Stimulated activated naive CD4-positive, alpha-beta T cell treated with Interleukin-2 at 50 U/mL for 16 hours (primary cell): Measurements from ENCODE around the gene RXRA.

ENCODE experiments used
- DNase-seq: peaks from one replicate; lab custom pipeline; 2025; lab: John Stamatoyannopoulos, UW

Gene RXRA

DNA sequence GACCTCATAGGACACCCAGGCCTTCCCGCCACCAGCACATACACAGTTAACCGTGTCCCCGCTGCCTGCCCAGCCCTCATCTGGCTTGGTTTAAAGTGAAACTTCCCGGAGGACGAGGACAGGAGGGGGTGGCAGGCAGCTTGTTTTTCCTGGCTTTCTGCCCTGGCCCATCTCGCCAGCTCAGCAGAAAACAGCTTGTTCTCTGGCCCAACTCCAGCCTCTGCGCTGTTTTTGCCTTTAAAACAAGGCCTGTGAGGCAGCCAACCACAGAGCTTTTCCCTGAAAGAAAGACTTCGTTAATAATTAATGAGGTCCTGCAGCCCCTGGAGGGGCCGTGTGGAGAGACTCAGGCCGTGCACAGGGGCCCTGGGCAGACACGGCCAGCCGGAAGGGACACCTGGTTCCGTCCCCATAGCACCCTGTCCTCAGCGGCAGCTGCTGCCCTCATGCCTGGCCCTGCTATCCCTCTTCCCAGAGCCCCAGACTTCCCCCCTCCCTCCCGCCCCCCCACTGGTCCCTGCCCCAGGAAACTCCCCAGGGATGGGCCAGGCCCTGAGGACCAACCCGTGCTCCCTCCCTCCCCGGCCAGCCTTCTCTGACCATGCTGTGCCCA is 108.7 kb downstream of the RXRA start:
- no peak for DNase-seq

DNA sequence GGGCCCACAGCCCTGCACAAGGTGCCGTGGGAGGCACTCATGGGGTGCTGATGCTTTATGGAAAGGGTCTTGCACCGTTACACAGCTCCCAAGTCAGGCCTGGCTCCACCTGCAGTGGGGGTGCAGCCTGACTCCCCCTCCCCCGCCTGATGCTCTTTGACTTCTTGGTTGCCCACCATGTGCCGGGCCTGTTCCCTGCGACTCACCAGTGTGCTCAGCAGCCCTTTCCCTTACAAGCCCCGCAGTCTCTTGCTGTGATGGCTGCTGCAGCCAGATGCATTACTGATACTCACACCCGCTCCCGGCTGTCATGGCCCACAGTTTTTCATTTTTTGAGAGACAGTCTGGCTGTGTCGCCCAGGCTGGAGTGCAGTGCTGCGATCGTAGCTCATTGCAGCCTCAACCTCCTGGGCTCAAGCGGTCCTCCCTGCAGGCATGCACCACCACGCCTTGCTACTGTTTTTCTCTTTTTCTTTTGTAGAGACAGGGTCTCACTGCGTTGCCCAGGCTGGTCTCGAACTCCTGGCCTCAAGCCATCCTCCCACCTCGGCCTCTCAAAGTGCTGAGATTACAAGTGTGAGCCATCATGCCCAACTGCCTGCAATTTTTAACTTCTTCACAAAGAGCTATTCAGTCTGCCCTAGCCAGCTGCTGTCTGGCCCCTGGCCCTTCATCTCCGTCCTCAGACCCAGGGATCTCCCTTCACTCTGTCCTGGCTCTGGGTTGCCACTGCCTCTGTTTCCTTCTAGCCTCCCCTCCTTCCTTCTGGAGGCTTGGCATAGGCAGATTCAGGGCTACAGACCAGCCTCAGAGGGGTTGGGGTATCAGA is 109.5 kb downstream of the RXRA start:
- no peak for DNase-seq

DNA sequence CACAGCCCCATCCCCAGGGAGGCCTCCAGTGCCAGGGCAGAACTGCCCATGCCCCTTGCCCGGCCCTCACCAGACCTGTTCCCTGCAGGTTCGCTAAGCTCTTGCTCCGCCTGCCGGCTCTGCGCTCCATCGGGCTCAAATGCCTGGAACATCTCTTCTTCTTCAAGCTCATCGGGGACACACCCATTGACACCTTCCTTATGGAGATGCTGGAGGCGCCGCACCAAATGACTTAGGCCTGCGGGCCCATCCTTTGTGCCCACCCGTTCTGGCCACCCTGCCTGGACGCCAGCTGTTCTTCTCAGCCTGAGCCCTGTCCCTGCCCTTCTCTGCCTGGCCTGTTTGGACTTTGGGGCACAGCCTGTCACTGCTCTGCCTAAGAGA is 110.1 kb downstream of the RXRA start:
- no peak for DNase-seq

DNA sequence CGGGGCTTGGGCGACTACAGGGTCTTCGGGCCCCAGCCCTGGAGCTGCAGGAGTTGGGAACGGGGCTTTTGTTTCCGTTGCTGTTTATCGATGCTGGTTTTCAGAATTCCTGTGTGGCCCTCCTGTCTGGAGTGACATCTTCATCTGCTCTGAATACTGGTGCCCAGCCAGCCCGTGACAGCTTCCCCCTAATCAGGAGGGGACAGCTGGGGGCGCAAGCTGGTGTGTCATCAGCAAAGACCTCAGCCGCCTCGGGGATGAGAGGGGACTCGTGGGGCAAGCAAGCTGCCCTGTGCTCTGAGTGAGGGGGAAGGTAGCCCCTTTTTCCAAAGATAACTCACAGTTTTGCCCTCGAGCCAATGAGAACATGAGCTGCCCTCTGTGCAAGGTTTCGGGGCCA is 110.7 kb downstream of the RXRA start:
- no peak for DNase-seq

DNA sequence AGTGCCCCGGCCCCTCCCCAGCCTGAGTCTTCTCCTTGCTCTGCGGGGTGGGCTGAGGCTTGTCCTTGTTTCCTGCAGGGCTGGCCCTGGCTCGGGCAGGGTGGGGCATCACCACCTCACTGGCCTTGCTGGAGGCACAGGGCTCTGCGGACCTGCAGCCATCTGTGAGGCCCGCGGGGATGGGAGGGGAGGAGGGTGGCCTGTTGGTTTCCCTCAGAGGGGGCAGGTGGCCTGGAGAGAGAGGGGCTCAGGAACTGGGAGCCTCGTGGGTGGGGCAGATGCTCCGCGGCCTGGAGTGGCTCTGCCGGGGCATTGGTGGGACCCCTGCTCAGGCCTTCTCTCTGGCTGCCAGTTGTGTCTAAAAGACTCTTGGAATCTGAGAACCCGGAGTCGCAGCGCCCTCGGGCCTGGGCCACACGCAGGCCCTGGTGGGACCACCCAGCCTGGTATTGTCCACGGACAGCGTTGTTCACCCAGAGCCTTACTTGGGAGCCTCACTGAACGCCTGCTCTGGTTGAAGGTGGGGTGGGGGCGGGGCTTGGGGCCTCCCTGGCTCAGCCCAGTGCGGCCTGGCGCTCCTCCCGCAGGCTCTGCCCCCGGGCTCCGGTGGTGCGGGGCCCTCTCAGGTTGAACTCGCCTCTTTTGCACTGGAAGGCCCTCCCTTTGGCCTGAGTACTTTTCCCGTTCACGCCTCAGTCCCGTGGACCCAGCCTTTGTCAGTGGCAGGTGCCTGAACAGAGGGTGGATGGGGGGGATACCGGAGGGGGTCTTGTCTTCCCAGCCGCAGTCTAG is 111.3 kb downstream of the RXRA start:
- DNase-seq: no peak

DNA sequence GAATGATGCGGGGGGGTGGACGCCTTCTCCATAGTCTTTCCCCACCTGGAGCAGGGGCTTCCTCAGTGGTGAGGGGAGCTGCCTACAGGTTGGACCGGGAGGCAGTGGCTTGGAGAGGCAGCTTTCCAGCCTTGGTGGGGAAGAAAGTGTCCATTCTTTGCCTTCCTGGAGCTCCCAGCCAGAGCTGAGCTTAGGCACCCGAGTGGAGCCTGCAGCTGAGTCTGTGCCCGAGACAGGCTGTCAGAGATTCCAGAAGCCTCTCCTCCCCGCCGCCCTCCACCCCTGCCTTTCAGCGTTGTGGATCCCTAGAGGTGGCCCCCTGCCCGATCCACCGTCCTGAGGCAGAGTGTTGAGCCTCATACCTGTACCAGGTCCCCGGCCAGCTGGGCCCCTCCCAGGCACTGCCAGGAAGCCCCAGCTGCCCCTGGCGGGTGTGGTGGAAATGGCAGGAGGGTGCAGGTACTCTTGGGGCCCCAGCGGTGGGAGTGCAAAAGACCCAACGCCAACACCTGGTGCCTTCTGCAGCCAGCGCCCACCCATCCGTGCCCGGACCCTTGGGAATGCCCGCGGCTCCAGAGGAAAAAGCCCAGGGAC is 112.0 kb downstream of the RXRA start:
- no peak for DNase-seq

DNA sequence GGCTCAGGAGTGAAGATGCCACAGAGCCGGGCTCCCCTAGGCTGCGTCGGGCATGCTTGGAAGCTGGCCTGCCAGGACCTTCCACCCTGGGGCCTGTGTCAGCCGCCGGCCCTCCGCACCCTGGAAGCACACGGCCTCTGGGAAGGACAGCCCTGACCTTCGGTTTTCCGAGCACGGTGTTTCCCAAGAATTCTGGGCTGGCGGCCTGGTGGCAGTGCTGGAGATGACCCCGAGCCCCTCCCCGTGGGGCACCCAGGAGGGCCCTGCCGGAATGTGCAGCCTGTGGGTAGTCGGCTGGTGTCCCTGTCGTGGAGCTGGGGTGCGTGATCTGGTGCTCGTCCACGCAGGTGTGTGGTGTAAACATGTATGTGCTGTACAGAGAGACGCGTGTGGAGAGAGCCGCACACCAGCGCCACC is 113.1 kb downstream of the RXRA start:
- no peak for DNase-seq

DNA sequence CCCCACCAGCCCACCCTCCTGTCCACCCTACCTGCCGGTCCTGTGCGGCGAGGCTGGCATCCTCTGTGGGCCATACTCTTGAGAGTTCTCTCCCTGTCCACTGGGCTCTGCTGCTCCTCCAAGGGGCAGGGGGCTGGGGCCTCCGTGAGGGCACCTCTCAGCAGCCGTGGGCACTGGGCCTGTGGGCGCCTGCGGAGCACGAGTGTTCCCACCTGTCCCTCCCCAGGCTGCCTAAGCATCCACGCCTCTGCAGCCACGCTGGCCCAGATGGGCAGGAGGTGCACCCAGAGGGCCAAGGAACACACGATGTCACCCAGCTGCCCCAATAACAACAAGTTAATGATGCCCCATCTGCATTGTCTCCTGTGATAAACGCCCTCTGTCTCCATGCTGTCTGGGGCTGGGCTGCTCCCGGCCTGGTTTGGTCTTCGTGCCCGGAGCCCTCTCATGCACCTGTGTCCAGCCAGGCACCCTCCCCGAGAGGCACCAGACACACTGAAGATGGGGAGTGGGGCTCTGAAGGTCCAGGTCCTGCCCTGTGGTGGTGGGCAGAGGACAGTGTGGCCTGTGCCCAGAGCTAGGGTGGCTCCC is 114.5 kb downstream of the RXRA start:
- no peak for DNase-seq

DNA sequence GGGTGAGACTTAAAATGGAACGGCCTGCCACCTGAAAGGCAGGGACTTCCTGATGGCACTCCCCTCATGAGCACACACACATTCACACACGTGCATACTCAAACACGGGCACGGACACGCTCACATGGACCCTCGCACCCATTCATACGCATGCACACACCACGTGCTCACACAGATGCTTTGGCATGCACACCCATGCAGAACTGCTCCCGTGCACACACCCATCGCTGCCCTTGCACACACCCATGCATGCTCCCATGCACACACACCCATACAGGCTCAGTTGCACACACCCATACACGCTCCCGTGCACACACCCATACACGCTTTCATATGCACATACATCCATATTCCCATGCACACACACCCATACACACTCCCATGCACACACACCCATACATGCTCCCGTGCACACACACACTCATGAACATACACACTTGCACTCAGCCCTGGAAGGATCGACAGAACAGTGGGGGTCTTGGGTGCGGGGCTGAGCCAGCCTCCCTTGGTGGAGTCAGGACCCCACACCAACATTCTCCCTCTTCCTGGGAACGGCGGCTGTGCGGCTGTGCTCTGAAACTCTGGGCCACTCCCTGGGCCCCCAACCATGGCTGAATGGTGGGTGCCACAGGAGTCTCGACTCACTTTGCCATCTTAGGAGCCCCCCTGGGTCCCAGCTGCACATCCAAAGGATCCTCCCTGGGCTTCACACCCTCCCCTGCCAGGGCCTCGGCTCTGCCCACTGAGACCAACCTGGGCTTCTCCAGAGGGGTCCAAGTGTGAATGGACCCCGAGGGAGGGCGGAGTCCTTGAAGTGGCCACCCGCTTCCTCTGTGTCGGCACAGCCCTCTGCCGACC is 115.2 kb downstream of the RXRA start:
- DNase-seq: no peak

DNA sequence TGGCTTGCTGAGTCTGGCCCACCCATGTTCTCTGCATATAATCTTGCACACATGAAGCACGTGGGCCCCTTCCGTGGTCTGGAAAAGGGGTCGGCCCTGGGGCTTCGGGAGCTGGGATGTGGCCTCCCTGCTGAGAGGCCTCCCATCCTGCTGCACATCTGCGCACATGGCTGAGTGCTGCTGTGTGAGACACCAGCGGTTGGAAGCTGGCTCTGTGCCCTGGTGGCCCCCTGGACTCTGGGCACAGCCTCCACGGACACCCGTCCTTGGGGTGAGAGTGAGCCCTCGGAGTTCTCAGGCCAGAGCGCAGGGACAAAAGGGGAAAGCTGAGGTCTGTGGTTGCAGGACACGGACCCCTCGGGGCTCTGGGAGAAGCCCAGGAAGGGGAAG is 115.8 kb downstream of the RXRA start:
- DNase-seq: no peak

DNA sequence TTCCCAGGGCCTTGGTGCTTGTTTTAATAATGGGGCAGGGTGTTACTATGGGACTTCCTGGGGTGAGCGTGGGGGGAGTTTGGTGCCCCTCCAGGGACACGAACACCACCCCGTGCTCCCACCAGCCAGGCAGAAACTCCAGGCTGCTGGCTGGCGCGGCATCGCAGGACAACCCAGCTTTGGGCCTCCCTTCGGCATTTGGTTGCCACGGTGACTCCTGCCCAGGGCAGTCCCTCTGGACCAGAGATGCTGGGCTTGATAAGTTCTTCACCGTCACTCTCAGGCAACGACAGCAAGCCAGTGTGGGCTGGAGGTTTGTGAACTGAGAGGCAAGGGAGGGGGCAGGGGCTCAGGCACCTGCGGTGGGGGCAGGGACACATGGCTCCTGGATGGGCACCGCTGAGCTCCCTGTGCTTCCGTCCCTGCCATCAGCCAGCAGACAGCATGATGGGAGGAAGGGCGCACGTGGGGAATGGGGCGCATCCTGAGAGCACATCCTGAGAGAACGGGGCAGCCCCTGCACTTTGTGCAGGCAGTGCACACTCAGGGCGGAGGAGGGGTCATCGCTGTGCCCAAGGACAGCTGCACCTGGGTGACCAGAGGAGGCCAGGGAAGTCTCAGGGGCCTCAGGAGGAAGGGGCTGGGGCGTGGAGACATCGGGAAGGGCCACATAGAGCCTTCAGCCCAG is 116.4 kb downstream of the RXRA start:
- DNase-seq: no peak

DNA sequence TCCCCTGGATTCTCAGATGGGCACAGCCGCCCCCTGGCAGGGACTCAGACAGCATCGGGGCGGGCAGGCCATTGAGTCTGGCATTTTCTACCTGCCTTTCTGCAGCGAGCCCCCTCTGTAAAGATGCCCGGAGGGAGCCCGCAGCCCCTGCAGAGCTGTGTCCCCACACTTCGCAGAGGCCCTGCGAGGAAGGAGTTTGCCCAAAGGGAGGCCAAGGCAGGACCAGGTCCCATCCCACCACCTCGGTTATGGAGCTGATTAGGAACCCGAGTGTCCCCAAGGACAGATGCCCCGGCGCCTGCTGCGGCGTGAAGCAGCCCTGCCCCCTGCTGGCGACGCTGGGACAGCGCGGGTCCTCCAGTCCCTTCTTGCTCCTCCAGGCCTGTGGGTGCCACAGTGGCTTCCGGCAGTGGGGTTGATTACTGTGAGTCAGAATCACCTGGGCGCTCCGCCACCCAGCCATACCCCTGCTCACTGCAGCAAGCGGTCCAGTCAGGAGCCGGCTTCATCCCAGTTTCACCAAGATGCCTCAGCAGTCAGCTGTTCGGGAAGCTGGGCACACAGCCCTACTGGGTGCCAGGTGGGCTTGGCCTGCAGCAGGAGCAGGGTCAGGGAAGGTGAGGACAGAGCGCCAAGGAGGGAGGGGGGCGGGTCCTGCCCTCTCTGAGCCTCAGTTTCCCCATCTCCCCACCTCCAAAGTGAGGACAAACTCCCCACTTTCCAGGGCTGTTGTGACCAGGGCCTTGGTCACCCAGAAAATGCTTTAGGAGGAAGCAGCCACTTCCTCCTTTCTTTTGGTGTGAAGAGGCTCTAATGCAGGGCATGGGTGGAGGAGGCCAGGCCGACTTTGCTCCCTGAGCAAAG is 117.2 kb downstream of the RXRA start:
- DNase-seq: peak; percentile 84

DNA sequence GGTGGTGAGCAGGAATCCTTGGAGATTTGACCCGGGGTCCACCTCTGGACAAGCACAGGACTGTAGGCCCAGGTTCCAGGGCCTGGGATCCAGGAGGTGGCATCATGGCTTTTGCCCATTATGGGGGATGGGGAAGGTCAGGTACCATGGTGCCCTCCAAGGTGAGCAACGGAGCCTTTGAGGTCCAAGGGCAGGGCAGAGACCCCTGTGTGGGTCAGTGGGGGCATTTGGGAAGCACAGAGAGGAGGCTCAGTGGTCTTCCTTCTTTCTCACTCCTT is 117.7 kb downstream of the RXRA start:
- no peak for DNase-seq

DNA sequence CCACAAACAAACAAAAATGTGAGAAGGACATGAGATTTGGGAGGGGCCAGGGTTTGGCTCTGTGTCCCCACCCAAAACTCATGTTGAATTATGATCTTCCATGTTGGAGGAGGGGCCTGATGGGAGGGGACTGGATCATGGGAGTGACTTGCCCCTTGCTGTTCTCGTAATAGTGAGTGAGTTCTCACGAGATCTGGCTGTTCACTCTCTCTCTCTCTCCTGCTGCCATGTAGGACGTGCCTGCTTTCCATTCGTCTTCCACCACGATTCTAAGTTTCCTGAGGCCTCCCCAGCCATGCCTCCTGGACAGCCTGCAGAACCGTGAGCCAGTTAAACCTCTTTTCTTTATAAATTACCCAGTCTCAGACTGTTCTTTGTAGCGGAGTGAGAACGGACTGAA is 118.7 kb downstream of the RXRA start:
- no peak for DNase-seq

DNA sequence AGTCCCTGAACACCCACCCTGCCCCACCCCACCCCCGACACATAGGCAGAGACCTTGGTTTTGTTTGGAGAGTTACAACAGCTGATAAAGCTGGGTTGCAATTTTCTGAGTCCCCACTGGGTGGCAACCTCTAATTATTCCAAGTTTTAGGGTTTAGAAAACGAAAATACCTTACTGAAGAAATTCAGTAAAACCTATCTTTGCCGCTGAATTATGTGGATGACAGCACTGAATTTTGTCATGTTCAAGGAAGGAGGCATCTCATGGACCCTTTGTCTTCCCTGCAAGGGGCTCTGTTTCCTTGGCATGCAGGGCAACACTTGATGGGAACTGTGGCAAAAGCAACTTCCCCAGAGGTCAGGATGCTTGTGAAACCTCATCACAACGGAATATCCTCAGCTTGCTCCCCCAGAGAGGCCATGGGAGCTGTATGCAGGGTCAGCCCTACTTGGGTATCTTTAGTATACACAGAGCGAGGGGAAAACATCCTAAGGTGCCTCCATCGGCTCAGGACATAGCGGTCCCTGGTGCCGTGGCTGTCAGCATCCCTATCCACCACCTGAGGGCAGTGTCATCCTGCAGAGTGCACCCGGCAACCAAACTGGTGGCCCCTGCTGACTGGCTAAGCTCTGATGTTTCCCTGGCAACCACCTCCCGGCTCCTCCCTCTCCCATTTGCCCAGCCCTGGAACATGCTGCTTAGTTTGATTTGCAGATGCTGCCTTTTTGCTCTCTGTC is 123.1 kb downstream of the RXRA start:
- DNase-seq: peak; percentile 82

DNA sequence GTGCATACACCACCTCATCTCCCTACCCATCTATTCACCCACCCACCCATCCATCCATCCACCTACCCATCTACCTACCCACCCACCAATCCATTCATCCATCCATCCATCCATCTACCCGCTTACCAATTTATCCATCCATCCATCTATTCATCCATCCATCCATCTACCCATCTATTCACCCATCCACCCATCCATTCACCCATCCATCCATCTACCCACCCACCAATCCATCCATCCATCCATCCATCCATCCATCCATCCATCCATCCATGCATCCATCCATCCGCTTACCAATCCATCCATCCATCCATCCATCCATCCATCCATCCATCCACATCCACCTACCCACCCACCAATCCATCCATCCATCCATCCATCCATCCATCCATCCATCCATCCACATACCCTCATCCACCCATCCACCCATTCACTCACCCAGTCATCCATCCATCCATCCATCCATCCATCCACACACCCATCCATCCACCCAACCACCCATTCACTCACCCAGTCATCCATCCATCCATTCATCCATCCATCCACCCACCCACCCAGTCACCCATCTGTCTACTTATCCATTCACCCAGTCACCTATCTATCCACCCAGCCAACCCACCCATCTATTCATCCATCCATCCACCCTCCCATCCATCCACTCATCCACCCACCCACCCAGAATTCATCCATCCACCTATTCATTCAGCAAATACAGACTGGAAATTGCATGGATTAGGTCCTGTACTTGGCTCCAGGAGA is 125.6 kb downstream of the RXRA start:
- no peak for DNase-seq

DNA sequence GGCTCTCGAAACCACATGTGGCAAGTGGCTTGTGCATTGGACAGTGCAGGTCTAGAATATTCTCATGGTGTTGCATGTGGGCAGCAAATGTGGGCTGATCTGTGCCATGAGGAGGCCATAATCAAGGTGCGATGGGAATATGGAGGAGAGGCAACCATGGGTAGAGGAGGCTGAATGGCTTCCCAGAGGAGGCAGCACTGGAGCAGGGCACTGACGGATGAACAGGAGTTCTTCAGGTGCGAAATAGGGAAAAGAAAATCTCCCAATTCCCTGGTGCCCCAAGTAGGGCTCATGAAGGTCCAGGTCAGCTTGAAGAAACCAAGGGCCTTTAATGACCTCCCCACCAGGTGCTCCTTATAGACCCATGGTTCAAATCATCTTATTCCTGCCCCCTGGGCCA is 126.5 kb downstream of the RXRA start:
- DNase-seq: no peak

DNA sequence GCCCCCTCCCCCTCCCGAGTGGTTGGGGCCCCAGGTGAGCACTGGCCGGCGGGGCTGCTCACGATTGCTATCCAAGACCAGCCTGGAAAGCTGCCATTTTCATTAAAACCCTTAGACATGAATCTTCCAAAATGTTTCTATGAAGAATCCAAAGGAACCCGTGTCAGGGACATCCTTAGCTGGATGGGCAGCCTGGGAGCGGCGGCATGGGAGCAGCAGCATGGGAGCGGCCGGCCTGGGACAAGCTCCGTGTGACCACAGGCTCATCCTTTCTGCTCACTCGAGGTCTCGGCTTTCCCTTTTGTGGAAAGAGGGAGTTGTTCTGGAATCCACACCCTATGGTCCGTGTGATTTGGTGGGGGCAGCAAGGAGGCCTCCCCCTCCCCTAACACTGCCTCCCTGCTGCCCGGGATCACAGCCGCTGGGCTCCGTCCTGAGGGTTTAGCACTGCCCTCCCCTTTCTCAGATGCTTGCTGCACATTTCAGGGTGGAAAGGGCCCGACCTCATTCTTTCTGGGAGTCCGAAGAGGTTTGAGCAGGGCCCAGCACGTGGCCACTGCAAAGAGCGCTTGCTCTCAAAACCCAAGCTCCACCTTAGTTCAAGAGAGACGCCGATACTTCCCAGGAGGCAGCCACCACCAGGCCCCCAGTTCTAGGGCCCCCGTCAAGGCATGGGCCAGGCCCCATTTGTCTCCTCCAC is 127.7 kb downstream of the RXRA start:
- DNase-seq: no peak
